HG03342 (cell line): ENCODE measurements around the gene KRTDAP.
A peak's percentile ranks its signal among the peaks of the same experiment; 100 is the strongest.
"Not testable (repeated sequence)": the region's sequence is repeated elsewhere in the genome, so short reads cannot be mapped to it uniquely, and the experiment has no call there.

ENCODE experiments used
- ATAC-seq: cut with Tn5 transposase; IDR thresholded peaks from one replicate; pipeline ENCODE4 v1.9.1; 2021; ENCODE audit warnings: mild to moderate bottlenecking, moderate library complexity; ENCODE audit not compliant: unreplicated experiment

The KRTDAP gene

GRCh38 chr19:35487656-35488182, 2.5 kb downstream of the KRTDAP start:
- ATAC-seq = no peak

- ATAC-seq = no peak
These were observed 4.0 kb downstream of the KRTDAP start for GRCh38 chr19:35486268-35486708.

GRCh38 chr19:35484252-35485036, 5.8 kb downstream of the KRTDAP start:
- ATAC-seq = peak; percentile 82

GRCh38 chr19:35483089-35483488, 7.2 kb downstream of the KRTDAP start:
- ATAC-seq = no peak

- ATAC-seq = no peak
These were observed 11.2 kb downstream of the KRTDAP start for GRCh38 chr19:35478794-35479677.

GRCh38 chr19:35476149-35476548, 14.1 kb downstream of the KRTDAP start:
- ATAC-seq = no peak

- not testable (repeated sequence) for ATAC-seq
These were observed 15.7 kb downstream of the KRTDAP start for GRCh38 chr19:35474594-35474993.

- ATAC-seq = no peak
These were observed 16.2 kb downstream of the KRTDAP start for GRCh38 chr19:35474104-35474503.

- ATAC-seq = no peak
These were observed 18.3 kb downstream of the KRTDAP start for GRCh38 chr19:35471946-35472345.

- ATAC-seq = not testable (repeated sequence)
These were observed 19.2 kb downstream of the KRTDAP start for GRCh38 chr19:35471075-35471474.

GRCh38 chr19:35470128-35470527, 20.1 kb downstream of the KRTDAP start:
- no peak for ATAC-seq

GRCh38 chr19:35468637-35469036, 21.6 kb downstream of the KRTDAP start:
- ATAC-seq = peak; percentile 80

- ATAC-seq = no peak
These were observed 24.0 kb downstream of the KRTDAP start for GRCh38 chr19:35466259-35466658.

- not testable (repeated sequence) for ATAC-seq
These were observed 27.3 kb downstream of the KRTDAP start for GRCh38 chr19:35462956-35463355.

GRCh38 chr19:35462476-35462953, 27.7 kb downstream of the KRTDAP start:
- ATAC-seq = peak; percentile 50

GRCh38 chr19:35461788-35462187, 28.5 kb downstream of the KRTDAP start:
- not testable (repeated sequence) for ATAC-seq

- no peak for ATAC-seq
These were observed 29.2 kb downstream of the KRTDAP start for GRCh38 chr19:35461060-35461459.

- no peak for ATAC-seq
These were observed 29.7 kb downstream of the KRTDAP start for GRCh38 chr19:35460608-35461007.

- ATAC-seq = no peak
These were observed 30.7 kb downstream of the KRTDAP start for GRCh38 chr19:35459414-35460082.

GRCh38 chr19:35458731-35459391, 31.4 kb downstream of the KRTDAP start:
- no peak for ATAC-seq
